ENCODE results near the gene OR11A1.

The OR11A1 gene

DNA sequence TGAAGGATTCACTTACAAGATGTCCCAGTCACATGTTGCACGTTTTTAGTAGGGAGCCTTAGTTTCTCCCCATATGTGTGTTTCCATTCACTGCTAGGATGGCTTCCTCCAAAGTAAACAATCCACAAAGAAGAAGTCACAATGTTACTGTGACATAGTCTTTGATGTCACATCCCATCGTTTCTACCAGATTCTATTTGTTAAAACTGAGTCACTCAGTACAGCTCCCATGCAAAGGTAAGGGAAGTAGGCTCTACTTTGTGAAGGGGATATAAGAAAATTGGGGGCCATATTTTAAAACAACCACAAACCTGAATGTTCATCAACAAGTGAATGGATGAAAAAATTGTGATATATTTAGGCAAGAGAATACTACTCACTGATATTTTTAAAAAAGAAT, at the start of gene OR11A1, which contains the start of gene OR2H1:
Gene OR11A1 (minus strand): TSS at position 101 of the 400 bp plus-strand sequence. CDS start 29,430 bp downstream, outside the sequence.
Gene OR2H1 (plus strand): TSS at position 185 of the 400 bp plus-strand sequence. CDS start 4,615 bp downstream, outside the sequence.
- DNase-seq: no peak

DNA sequence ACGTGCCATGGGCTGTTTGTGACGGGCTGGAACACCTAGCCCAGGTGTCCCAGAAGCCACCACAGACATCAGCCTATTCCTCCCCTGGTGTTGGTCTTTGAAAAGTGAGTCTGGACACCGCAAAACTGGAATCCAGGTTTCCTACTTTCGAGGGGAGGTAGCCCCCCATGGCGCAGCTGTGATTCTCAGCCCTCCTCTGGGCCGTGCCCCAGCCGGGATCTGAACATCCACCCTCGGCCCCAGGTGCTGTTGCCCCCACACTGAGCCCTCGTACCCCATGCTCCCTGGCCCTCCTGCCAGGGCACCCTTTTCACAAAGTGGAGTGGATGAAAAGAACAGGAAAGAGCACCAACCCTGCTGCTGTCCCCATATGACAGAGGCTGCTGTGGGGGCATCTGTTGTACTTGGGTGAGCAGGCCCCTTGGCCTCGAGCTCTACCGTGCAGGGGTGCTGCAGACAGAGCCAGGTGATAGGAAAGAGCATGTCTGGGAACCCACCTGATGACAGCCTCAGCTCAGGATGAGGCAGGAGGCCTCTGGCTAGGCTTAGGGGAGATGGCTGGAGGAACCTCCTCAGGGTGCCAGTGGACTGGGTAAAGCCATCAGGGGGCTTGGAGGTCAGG, 49.7 kb upstream of the OR11A1 start:
- DNase-seq: no peak

DNA sequence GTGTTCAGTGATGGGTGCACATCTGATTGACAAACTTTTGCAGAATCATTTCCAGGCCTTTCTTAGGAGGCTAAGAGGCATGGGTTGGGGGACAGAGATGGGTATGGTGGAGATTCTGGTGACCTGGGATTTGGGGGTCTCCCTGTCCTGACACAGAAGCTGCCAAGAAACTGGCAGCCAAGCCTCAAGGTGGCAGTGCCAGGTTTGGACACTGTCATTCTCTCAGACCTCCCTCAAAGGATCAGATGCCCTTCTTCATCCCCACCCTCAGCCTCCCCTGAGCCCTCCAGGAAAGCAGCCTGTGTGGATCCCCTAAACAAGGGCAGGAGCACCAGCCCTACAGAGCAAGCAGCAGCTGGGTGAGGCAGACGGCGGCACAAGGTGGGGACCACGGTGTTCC, 48.9 kb upstream of the OR11A1 start:
- no peak for DNase-seq

DNA sequence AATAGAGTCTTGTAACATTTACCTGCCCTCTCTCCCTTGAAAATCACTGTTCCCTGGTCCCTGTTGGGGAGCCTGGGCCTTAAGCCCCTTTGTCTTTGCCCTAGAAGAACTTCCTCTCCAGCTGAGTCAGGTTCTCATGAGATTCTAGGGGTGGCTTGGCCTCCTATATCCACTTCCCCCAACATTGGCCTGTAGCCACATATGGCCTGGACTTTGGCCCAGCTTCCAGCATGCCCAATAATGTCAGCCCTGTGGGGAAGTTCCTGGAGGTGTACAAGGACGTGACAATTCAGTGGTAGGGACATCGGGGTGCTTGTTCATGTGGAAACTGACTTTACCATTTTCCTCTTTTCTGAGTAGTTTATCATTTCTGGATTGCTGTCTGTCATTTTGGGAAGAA, 48.1 kb upstream of the OR11A1 start:
- DNase-seq: no peak

DNA sequence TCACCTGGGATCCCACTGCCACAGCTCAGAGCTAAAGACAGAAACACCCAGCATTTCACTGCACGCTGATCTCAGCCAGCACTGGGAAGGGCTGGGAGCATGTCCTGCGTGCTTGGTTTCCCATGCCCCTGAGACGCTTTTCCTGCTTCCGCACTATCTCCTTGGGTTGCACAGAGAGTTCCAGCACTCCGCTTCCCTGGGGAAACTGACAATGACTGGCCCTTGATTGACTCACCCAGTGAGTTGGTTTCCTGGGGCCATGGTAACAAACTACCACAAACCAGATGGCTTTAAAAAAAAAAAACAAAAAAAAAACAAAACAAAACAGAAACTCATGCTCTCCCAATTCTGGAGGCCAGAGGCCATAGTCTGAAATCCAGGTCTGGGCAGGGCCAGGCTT, 45.7 kb upstream of the OR11A1 start:
- no peak for DNase-seq

GRCh38 chr6:29502181-29502580, 45.3 kb upstream of the OR11A1 start:
- DNase-seq: no peak

- DNase-seq: no peak
These were observed 44.2 kb upstream of the OR11A1 start for GRCh38 chr6:29501106-29501505.

DNA sequence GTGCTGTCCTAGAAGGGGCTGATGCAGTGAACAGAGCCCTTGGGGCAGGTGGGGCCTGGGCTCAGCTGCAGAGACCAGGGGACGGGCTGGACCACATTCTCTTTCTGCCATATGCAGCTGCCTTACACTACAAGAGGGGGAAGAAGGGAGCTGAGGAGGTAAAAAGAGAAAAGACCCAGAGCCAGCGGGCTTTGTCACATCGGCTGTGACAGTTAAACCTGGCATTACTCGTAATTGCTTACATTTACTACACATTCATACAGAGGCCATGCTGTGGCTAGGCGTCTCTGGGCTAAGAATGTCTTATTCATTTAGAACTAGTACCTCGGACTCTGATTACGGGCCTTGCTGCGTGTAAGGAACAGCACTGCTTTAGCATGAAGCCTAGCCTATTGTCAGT, 43.7 kb upstream of the OR11A1 start:
- no peak for DNase-seq

DNA sequence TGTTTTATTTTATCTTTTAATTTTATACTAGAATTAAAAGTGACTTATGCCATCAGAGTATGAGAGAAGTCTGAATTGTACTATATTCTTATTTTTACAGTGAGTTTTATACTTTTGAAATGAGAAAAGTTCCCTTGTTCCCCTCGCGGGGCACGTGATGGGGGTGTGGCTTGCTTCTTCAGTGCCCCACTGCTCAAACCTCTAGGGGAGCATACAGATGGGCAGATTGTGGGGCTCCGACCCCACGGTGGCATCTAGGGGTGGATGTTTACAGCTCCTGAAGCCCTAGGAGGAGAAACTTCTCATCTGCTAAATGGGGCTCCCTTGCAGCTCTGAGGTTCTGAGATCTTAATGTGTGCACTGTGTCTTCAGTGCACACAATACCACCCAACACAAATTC, 42.8 kb upstream of the OR11A1 start:
- no peak for DNase-seq

- no peak for DNase-seq
These were observed 40.1 kb upstream of the OR11A1 start for GRCh38 chr6:29496961-29497360.

DNA sequence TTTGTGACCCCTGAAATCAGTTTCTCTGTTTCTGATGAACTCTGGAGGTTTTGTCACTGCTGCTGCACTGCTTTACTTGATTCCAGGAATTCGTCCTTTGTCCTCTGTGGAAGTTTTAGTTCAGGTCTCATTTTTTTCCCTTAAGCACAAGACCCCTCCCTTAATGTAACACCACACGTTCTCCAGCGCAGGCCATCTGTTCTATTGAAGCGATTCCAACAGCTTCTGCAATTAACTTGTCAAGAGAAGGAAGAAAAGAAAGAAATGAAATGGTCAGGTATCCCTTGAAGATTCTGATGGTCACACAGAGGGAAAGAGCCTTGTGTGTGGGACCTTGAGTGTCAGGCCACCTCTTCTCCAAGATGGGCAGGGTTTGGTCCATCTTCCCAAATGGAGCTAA, 38.7 kb upstream of the OR11A1 start:
- no peak for DNase-seq

DNA sequence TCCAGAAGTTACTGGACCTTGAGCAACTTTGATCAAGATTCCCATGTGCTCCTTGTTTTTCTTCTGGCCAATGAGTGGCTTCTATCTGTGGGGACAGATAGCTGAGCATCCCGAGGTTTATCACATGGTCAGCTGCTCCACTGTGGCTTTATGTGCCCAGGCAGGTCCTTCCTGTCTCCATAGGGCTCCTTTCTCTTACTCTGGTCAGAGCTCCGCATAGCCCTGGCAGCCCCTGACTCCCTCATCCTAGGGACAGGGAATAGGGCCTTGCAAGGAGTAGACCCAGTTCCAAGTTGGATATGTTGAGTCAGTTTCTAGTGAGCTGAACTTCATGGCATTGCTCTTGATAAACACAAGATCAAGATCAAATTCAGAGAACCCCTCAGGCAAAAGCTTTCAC, 37.3 kb upstream of the OR11A1 start:
- no peak for DNase-seq

DNA sequence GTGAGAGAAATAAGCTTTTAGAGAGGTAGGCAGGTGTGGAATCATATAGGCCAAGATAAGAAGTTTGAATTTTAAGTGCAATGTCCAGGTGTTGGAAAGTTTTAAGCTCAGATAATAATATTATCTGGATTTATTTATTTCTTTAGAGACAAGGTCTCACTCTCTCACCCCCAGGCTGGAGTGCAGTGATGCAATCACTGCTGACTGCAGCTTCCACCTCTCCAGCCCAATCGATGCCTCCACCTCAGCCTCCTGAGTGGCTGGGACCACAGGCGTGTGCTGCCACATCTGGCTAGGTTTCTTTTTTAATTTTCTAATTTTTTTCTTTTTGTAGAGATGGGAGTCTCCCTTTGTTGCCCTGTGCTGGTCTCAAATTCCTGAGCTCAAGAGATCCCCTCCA, 36.4 kb upstream of the OR11A1 start:
- no peak for DNase-seq

GRCh38 chr6:29491574-29491973, 34.7 kb upstream of the OR11A1 start:
- no peak for DNase-seq

GRCh38 chr6:29490552-29490951, 33.7 kb upstream of the OR11A1 start:
- no peak for DNase-seq

GRCh38 chr6:29490055-29490454, 33.2 kb upstream of the OR11A1 start:
- DNase-seq: no peak

GRCh38 chr6:29489286-29489685, 32.4 kb upstream of the OR11A1 start:
- no peak for DNase-seq

GRCh38 chr6:29488874-29489273, 32.0 kb upstream of the OR11A1 start:
- no peak for DNase-seq

DNA sequence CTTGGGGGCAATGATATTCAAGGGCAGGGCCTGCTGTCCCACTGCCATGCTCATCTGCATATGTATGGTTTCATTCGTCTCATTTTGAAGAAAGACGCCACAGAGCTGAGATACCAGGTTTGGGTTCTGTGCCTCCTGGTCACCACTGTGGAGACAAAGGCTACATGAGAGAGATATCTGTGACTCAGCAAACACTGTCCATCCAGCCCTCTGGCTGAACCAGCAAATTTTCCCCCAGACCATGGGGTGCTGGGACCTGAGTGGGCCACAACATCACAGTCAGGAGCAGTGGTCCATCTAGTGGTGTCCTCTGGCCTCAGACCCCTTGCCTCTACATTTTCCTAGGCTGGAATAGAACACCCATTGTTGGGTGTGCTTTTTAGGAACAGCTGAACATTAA, 30.8 kb upstream of the OR11A1 start, which contains the start of gene MAS1L:
Gene MAS1L (minus strand): TSS at position 297 of the 400 bp plus-strand sequence. CDS start 54 bp downstream, at position 243.
- no peak for DNase-seq

GRCh38 chr6:29487131-29487530, 30.3 kb upstream of the OR11A1 start:
- DNase-seq: no peak

DNA sequence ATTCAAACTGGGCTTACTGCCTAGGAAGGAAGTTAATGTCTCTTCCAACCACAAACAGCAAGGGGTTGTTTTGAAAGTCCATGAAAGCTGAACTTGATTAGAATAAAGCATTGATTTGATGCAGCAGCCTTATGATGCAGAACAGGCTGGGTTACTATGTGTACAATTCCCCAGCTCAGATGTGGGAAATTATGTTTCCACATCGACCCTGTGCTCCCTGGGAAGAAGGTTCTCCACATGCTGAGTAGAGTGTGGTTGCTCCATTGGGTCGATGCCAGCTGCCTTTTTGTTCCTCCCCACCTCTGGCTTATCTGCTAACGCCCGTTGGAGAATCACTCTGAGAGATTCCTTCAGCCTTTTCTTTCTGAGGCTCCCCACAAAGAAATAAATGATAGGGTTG, 29.7 kb upstream of the OR11A1 start:
- no peak for DNase-seq

DNA sequence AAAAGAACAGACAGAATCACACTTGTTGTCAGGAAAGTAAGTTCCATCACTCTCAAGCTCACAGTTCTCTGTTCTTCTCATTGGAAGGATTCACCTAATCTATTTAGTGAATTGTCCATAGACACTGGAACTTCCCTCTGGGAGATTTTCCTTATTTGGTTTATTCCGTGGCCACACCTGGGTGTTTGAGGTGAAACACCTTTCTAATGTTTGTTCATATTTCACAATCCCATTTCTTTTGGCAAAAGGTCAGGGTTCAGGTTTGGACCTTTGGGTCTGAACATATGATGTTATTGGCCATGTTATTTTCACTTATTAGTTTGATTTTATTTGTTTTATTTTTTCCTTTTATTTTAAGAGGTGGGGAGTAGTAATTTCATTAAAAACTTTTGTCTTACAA, 26.9 kb upstream of the OR11A1 start:
- no peak for DNase-seq

- no peak for DNase-seq
These were observed 26.3 kb upstream of the OR11A1 start for GRCh38 chr6:29483186-29483585.

DNA sequence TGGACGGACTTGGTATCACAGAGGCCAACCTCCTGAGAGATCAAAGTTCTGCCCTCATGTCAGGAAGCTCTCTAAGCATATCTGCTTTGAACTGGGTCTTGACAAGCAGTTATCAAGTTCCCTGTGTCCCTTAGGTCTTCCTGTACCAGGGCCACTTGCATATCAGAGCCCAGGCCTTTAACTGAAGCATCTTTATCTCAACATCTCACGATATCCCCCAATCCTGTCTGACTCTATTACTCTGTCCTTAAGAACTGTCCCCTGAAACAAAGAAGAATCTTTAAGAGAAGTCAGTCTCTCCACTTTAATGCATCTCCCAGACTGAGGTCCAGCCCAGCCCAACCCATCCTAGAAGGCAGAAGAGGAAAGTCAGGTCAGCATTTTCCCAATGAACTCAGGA, 22.7 kb upstream of the OR11A1 start:
- no peak for DNase-seq

DNA sequence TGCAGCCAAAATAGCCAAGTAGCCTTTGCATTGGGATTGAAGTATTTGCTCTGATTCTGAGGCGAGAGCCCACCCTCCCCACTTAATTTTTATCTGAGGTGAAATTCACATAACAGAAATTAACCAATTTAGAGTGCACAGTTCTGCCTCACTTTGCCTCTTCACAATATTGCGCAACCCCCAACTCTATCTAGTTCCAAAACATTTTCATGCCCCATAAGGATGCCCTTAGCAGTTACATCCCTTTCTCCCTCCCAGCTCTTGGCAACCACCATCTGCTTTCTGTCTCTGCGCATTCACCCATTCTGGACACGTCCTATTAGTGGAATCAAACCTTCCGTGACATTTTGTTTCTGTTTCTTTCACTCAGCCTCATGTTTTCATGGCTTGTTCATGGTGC, 21.9 kb upstream of the OR11A1 start:
- DNase-seq: no peak
